Measurements from ENCODE around the gene PRMT6.

DNA sequence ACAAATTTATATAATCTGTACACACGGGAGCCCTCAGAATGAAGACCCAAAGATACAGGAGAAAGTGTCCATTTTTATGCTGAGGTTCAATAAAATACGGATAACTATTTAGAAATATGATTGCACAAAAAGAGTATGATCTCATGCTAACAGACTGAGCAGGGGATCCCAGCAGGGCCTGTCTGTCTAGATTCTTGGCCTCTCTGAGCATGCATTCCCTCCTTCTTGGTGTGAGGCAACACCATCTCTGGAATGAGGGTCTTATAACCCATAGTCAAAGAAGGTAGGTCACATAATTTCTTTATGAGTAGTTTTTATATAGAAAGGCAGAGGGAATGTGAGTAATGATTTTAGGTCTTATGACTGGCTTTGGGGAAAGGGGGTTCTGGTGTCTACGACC, 5.4 kb downstream of the PRMT6 start:
- TF ChIP-seq, protein P1, sequence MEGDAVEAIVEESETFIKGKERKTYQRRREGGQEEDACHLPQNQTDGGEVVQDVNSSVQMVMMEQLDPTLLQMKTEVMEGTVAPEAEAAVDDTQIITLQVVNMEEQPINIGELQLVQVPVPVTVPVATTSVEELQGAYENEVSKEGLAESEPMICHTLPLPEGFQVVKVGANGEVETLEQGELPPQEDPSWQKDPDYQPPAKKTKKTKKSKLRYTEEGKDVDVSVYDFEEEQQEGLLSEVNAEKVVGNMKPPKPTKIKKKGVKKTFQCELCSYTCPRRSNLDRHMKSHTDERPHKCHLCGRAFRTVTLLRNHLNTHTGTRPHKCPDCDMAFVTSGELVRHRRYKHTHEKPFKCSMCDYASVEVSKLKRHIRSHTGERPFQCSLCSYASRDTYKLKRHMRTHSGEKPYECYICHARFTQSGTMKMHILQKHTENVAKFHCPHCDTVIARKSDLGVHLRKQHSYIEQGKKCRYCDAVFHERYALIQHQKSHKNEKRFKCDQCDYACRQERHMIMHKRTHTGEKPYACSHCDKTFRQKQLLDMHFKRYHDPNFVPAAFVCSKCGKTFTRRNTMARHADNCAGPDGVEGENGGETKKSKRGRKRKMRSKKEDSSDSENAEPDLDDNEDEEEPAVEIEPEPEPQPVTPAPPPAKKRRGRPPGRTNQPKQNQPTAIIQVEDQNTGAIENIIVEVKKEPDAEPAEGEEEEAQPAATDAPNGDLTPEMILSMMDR (IDR thresholded peaks at IDR 0.05) = no peak
- TF ChIP-seq EP300 (IDR thresholded peaks at IDR 0.05) = no peak
